Right lobe of liver (tissue), 4 donors: Measurements from ENCODE around the gene WDR48.

Experiments
- POLR2A ChIP-seq: fragments of 450-650 bp; IDR thresholded peaks from one replicate; pipeline ENCODE4 v1.6.1; 2017; ENCODE audit warnings: antibody characterized with exemption, mild to moderate bottlenecking
- TF ChIP-seq, protein P1 (sequence below), 4 donors: fragments of 200-600 bp in 3 of 4; fragments of 450-650 bp in 1 of 4; IDR thresholded peaks; one replicate each; pipeline versions ENCODE4 v1.5.1 to v1.8.0; 2016 to 2022; ENCODE audit warnings: antibody characterized with exemption in 4 of 4, mild to moderate bottlenecking in 2 of 4
- donor health status: DM: no; HTN: no; CAD: no.
- donor health status: DM: no; HTN: no; CAD: no.
- donor health status: DM: no; HTN: yes; CAD: no.

DNA sequence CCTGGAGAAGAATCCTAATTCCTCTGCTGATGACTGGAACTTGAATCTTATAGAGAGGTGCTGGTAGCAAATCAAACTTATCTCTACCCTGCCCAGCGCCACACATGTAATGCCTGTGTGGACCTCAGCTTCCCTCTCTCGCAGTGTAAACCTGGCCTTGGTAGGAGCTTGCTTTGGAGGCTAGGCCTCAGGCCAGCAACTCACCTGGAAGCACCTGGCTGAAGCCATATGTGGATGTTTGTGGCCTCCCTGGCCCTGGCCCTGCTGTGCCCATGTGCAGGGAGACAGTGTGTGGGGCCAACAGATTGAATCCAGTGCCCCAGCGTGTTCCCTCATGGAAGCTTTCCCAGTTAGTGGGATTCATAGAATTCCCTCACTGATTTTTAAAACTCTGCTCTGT, 64.1 kb downstream of the WDR48 start:
- TF ChIP-seq, protein P1, sequence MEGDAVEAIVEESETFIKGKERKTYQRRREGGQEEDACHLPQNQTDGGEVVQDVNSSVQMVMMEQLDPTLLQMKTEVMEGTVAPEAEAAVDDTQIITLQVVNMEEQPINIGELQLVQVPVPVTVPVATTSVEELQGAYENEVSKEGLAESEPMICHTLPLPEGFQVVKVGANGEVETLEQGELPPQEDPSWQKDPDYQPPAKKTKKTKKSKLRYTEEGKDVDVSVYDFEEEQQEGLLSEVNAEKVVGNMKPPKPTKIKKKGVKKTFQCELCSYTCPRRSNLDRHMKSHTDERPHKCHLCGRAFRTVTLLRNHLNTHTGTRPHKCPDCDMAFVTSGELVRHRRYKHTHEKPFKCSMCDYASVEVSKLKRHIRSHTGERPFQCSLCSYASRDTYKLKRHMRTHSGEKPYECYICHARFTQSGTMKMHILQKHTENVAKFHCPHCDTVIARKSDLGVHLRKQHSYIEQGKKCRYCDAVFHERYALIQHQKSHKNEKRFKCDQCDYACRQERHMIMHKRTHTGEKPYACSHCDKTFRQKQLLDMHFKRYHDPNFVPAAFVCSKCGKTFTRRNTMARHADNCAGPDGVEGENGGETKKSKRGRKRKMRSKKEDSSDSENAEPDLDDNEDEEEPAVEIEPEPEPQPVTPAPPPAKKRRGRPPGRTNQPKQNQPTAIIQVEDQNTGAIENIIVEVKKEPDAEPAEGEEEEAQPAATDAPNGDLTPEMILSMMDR (IDR thresholded peaks at IDR 0.05): no peak
- no peak for TF ChIP-seq POLR2A
